Stimulated activated CD8-positive, alpha-beta memory T cell treated with anti-CD3 and anti-CD28 coated beads, Interleukin-15, amount 100 ng/mL, for 4 hours (primary cell): Measurements from ENCODE around the gene GOLGA7B.

ENCODE experiments used
- DNase-seq, 2 donors: peaks; one replicate each; pipeline ENCODE4 v3.0.0-alpha.2; 2020; ENCODE audit warnings: low read depth in 2 of 2

Gene GOLGA7B

DNA sequence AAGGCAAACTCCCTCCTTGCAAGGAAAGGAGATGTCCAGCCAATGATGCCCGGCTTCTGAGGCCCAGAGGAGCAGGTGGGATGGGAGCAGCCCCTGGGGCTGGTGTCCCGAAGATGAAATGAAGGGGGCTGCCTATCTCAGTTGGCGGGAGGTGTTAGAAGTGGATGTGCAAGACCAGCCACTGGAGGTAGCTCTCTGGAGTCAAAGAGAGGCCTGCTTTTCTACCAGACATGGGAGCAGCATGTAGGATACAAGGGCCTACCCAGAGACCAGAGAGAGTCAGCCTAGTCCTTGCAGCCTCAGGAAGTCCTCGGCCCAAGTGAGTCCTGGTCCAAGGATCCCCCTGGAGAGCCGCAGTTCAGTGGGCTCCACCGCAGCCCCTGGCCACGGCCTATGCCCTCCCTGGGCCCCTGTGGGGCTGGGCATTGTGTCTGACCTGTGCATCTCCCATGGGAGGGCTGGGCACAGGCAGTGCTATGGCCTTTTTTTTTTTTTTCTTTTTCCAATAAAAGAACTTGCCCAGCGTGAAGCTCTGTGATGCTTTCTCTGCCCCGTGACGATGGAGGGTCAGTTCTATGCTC, 17.7 kb downstream of the GOLGA7B start:
- DNase-seq = no peak

GRCh38 chr10:97868134-97868685, 18.6 kb downstream of the GOLGA7B start:
- DNase-seq = no peak

- DNase-seq = peak; percentile 65 to 69
Observed at GRCh38 chr10:97869091-97870042, 19.7 kb downstream of the GOLGA7B start.

DNA sequence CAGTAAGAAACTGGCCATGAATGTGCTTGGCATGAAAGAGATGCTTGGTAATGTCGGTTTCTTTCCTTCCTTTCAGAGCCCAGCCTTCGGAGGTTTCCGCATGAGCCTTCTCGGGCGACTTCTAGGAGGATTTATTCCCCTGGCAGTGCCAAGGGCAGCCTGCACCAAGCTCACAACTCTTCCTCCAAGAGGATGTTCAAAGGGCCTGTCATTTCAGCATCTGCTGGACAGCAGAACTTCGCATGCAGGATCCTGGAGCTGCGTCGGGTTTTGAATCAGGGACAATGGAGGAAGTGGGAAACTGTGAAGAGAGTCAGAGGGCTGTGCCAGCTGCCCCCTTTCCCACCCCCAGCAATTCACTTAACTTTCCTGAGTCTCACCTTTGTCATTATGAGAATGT, 21.3 kb downstream of the GOLGA7B start:
- DNase-seq = no peak

- DNase-seq = no peak
Observed at GRCh38 chr10:97873569-97873968, 23.9 kb downstream of the GOLGA7B start.

- DNase-seq = no peak
Observed at GRCh38 chr10:97874332-97874731, 24.7 kb downstream of the GOLGA7B start.

DNA sequence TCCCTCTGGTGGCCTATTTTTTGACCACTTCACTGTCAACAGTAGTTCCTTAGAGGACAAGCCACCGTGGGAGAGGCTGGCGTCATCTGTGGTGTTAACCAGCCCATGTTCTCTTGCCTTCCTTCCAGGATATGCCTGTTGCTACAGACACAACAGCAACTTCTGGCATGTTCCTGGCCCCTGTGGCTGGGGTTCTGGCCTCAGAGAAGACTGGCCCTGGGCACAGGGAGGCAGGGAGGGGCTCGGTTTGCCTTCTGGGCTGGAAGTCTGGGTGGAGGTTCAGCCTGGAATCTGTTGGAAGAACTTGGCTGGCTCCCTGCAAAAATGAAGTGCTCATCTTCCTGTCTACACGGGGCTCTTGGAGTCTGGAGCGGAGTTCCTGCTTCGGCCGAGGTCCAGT, 25.7 kb downstream of the GOLGA7B start:
- no peak for DNase-seq

DNA sequence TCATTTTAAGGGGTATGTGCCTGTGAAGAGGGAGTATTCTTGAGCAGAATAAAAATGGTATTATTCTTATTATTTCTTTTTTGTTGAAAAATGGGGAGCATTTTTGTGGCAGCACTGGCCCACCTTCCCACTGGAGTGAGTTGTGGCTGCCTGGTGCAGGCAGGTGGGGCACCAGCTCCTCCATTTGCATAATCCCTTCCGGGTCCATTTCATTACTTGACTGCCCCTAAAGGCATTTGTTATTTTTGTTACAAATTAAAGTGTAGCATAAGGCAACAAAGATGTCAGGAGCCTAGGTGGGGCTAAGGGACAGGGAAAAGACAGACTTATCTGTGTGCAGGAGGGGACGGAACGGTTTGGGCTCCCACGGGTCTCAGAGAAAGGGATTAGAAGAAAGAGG, 26.8 kb downstream of the GOLGA7B start:
- DNase-seq = no peak

DNA sequence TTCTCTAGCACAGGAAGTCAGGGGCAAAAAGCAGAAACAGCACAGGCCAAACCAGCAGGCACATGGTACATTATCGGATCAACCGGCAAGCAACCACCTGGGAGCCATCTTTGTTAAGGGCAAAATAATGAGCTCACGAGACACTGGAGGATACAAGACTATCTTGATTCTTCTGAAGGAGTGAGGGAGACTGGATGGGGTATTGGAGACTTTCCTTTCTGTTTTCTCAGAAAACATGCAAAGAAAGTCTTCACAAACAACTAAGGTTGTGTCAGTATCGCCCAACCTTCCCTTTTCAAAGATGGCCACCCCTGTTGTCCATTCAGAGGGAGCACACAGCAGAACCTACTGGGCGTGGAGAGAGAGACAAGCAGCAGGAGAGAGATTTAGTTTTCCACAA, 29.6 kb downstream of the GOLGA7B start:
- no peak for DNase-seq

DNA sequence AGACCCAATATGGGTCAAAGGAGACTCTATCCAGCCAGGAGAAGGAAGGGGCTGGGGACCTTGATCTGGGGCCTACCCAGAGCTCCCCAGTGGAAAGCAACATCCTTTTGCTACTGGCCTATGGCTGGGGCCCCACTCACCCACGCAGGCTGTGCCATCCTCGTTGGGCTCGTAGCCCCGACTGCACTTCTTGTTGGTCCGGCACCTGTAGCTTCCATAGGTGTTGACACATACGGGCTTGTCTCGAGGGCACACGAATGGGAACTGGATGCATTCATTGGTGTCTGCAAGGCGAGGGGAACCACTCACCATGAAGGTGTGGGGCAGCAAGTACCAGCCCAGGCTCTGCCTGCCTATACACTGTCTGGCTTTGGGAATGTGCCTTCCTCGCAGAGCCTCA, 30.5 kb downstream of the GOLGA7B start:
- DNase-seq = no peak

DNA sequence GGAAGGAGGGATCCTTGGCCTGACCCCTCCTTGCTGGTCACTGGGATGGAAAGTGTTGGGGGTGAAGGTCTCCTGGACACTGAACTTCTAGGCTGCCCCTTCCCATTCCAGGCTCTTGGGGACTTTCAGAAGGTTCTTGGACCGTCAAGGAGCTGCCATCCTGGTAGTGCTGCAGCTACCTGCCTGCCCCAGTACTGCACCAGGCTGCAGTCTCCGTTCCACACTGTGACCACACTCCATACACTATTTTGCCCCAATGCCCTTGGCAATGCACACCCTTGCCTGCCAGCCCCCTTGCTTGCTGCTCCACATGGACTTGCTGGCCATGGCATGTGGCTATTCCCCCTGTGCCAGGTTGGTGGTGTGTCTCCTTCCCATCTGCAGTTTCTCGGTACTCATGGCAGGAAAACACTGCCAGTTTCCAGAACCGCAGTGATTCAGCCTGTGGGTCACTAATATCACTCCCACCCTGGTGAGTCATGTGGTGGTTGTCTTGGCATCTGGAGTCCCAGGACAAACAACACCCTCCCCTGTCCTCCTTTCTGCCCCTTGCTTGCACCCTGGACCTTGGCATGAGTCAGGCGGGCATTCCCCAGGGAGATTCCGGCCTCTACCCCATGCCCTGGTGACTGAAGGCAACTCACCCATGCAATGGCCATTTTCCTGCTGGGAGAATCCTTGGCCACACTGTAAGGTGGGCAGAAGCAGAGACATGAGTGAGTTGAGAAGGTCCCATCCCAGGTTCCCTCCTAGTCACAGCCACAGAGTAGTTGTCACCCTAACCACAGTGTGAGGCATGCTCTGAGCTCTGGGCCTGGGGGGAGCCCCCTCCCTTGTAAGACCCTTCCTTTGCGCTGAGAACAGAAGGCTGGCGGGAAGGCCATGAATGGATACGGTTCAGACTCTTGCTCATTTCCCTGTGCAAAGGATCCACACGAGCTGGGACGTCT, 32.8 kb downstream of the GOLGA7B start:
- DNase-seq = no peak

DNA sequence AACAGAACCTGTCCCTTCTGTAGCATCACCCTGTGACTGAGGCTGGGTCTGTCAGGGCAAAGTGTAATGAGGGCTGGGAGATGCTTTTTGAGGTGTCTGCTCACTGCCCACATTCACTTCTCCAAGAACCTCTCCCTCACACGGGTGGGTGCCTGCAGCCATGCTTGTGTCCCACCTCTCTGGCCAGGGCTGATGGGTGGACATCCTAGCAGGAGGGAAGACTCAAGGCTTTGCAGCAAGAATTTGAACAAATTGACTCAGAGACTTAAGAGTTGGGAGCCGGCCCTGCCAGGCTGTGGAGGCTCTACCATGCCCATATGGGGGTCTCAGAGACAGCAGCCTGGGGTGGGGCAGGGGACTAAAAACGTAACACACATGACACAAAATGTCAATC, 33.4 kb downstream of the GOLGA7B start:
- DNase-seq = no peak

DNA sequence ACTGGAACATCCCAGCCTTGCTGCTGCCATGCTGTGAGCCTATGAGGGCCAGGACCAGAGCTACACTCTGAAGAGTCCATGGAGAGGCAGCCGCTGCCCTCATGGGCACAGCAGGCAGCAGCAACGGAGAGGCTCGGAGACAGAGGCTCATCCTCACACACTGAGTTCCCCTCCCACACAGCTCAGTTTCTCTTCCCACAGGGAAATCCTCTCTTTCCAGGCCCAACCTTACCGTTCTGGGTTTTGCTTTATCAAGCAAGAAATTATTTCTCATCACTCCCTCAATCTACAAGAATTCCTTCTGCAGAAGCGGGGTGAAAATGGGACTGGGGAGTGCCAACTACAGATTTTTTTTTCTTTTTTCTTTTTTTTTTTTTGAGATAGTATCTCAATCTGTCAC, 36.6 kb downstream of the GOLGA7B start:
- no peak for DNase-seq

GRCh38 chr10:97887399-97887798, 37.8 kb downstream of the GOLGA7B start:
- no peak for DNase-seq

- no peak for DNase-seq
Observed at GRCh38 chr10:97888134-97888533, 38.5 kb downstream of the GOLGA7B start.

- no peak for DNase-seq
Observed at GRCh38 chr10:97888641-97889262, 39.1 kb downstream of the GOLGA7B start.

GRCh38 chr10:97889461-97890265, 40.0 kb downstream of the GOLGA7B start:
- DNase-seq = no peak

GRCh38 chr10:97891497-97892167, 42.0 kb downstream of the GOLGA7B start:
- no peak for DNase-seq

- DNase-seq = no peak
Observed at GRCh38 chr10:97892506-97892905, 42.9 kb downstream of the GOLGA7B start.

DNA sequence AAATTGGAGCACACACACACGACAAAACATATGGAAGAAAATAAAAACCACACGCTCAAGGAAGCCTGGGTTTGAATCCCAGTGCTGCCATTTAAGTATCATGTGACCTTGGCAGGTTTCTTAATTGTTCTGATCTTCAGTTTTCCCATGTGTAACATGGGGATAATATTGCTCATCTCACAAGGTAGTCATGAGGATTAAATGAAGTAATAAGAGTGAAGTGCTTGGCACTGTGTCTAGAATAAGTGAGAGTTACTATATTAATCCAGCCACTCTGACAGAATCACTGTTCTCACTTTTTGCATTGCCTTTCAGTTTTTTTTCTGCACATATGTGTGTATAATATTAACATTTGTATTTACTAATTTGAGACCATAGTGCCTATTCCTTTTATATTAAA, 43.3 kb downstream of the GOLGA7B start:
- DNase-seq = no peak
